ENCODE results near the gene PIAS1.
"Not testable (repeated sequence)": the region's sequence is repeated elsewhere in the genome, so short reads cannot be mapped to it uniquely, and the experiment has no call there.

Gene PIAS1

GRCh38 chr15:68234520-68234919 is 180.4 kb downstream of the PIAS1 start:
- DNase-seq (ENCODE audit: low spot score) = not testable (repeated sequence)

DNA sequence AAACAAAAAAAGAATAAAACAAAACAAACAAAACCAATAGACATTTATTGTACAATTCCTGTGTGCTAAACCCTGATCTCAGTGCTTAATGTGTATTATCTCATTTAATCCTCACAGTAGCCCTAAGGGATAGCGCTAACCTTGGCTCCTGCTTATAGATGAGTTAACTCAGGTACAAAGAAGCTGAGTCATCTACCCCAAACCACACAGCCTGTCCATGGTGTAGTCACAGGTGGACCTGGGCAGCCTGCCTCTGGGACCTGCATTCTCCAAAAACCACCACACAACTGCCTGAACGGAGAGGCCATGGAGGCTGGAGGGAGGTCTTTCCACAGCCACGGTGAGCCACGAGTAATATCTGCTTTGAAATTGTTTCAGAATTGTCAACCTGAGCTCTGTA is 180.9 kb downstream of the PIAS1 start:
- DNase-seq (ENCODE audit: low spot score) = no peak

GRCh38 chr15:68239025-68239424 is 184.9 kb downstream of the PIAS1 start:
- no peak for DNase-seq (ENCODE audit: low spot score)

- DNase-seq (ENCODE audit: low spot score) = no peak
Observed at GRCh38 chr15:68241088-68241935, 187.2 kb downstream of the PIAS1 start.

Data from LoVo (cell line).